Tibial artery (tissue), 4 donors: ENCODE measurements around the gene TMPRSS15.

ENCODE experiments used
- DNase-seq, 2 donors: peaks; one replicate each; pipeline ENCODE4 v3.0.0-alpha.2; 2019
- H3K27ac ChIP-seq, 2 donors: fragments of 200-600 bp; sonication (generic) in 1 of 2; 1 replicate in 1 of 2; 2 replicates in 1 of 2; pipeline ENCODE4 v1.5.1; 2018 to 2019; ENCODE audit warnings: mild to moderate bottlenecking in 1 of 2
- H3K27me3 ChIP-seq, 2 donors: fragments of 200-600 bp; sonication (generic) in 1 of 2; one replicate each; pipeline versions ENCODE4 v1.5.1 to v1.6.0; 2016 to 2019
- H3K36me3 ChIP-seq, 3 donors: fragments of 200-600 bp; sonication (generic) in 2 of 3; one replicate each; pipeline ENCODE4 v1.5.1; 2016 to 2019; ENCODE audit warnings: mild to moderate bottlenecking in 2 of 3
- H3K4me1 ChIP-seq, 4 donors: fragments of 200-600 bp; sonication (generic) in 2 of 4; 1 replicate in 3 of 4; 2 replicates in 1 of 4; pipeline ENCODE4 v1.5.1; 2016 to 2019
- H3K4me3 ChIP-seq, 2 donors: fragments of 200-600 bp; sonication (generic) in 1 of 2; 1 replicate in 1 of 2; 2 replicates in 1 of 2; pipeline ENCODE4 v1.5.1; 2018 to 2019; ENCODE audit warnings: mild to moderate bottlenecking in 2 of 2
- H3K9me3 ChIP-seq, 3 donors: fragments of 200-600 bp; sonication (generic) in 1 of 3; one replicate each; pipeline ENCODE4 v1.5.1; 2016 to 2019
- CTCF ChIP-seq, 2 experiments: fragments of 200-600 bp in 1 of 2; fragments of 450-650 bp in 1 of 2; IDR thresholded peaks; one replicate each; pipeline ENCODE4 v1.5.1; 2017 to 2019; ENCODE audit warnings: antibody characterized with exemption in 2 of 2, mild to moderate bottlenecking in 1 of 2, moderate library complexity in 1 of 2
- intact Hi-C: fragments of 100-400 bp; cut with DNase I; formaldehyde crosslinking; loops from one replicate; pipeline ENCODE4 v1.15.0; 2023; ENCODE audit warnings: low total_unique reads

The TMPRSS15 gene

DNA sequence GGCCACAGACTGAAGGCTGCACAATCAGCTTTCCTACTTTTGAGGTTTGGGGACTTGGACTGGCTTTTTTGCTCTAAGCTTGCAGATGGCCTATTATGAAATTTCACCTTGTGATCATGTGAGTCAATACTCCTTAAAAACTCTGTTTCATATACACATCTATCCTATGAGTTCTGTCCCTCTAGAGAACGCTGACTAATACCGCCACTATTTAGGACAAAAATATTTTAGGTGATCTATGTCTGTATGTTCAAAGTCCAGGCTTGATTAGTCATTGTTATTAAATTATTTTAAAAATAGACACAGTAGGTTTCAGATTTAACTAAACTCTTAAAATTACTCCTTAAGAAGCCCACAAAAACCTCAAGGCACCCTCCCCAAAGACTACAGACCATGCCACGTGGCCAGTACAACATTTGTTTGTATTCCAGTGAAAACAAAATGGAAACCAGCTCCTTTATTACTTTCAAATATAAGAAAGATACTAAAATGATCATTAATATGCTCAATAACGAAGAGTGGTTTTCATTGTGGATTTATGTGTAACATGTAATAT is 63.1 kb downstream of the TMPRSS15 start:
- intact Hi-C loops = no loop called here
- no peaks in the 10 kb centered on the region for H3K9me3 ChIP-seq
- H3K36me3 ChIP-seq = no peaks in the 10 kb centered on the region
- no peak for TF ChIP-seq CTCF (IDR thresholded peaks at IDR 0.05)
- H3K4me1 ChIP-seq = no peaks in the 10 kb centered on the region
- H3K27ac ChIP-seq = no peak overlapping the region
- DNase-seq = no peak
- H3K27me3 ChIP-seq = no peaks in the 10 kb centered on the region
- no peak overlapping the region for H3K4me3 ChIP-seq

GRCh38 chr21:18335651-18336236 is 67.8 kb downstream of the TMPRSS15 start:
- intact Hi-C loops = no loop called here
- no peak for DNase-seq
- Histone ChIP-seq H3K36me3 (no peaks in the 10 kb centered on the region), H3K27ac (no peak overlapping the region), H3K4me1 (no peaks in the 10 kb centered on the region), H3K9me3 (no peaks in the 10 kb centered on the region), H3K4me3 (no peak overlapping the region), H3K27me3 (no peaks in the 10 kb centered on the region)
- TF ChIP-seq CTCF (IDR thresholded peaks at IDR 0.05) = no peak

GRCh38 chr21:18334066-18334465 is 69.5 kb downstream of the TMPRSS15 start:
- no peaks in the 10 kb centered on the region for H3K36me3 ChIP-seq
- intact Hi-C loops = no loop called here
- no peak for DNase-seq
- no peaks in the 10 kb centered on the region for H3K27me3 ChIP-seq
- no peaks in the 10 kb centered on the region for H3K9me3 ChIP-seq
- H3K4me3 ChIP-seq = no peak overlapping the region
- H3K4me1 ChIP-seq = no peaks in the 10 kb centered on the region
- H3K27ac ChIP-seq = no peak overlapping the region
- TF ChIP-seq CTCF (IDR thresholded peaks at IDR 0.05) = no peak

- Histone ChIP-seq H3K4me3 (no peak overlapping the region), H3K4me1 (no peaks in the 10 kb centered on the region), H3K9me3 (no peaks in the 10 kb centered on the region), H3K27ac (no peak overlapping the region), H3K27me3 (no peaks in the 10 kb centered on the region), H3K36me3 (no peaks in the 10 kb centered on the region)
- TF ChIP-seq CTCF (IDR thresholded peaks at IDR 0.05) = no peak
- no peak for DNase-seq
- intact Hi-C loops = no loop called here
Observed at GRCh38 chr21:18318156-18318555, 85.4 kb downstream of the TMPRSS15 start.

DNA sequence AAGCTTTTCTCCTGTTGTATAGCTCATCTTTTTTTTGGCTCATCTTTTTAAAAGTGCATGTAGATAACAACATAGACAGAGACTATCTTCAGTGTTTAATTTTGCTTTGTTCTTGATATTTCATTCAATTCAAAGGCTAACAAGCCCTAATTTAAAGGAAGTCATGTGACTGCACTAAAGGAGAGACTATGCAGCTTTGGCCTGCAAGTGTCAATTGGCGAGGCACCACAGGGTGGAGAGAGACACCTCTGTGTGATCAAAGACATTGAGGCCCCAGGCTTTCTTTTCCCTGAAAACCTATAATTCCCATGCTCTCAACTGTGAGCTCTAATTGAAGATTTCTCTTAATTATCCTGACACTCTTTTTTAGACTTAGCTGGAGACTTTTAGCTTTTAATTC is 105.4 kb downstream of the TMPRSS15 start:
- Histone ChIP-seq H3K27ac (no peak overlapping the region), H3K4me3 (no peak overlapping the region), H3K27me3 (no peaks in the 10 kb centered on the region), H3K9me3 (no peaks in the 10 kb centered on the region), H3K36me3 (no peaks in the 10 kb centered on the region), H3K4me1 (no peaks in the 10 kb centered on the region)
- no peak for DNase-seq
- intact Hi-C loops = no loop called here
- TF ChIP-seq CTCF (IDR thresholded peaks at IDR 0.05) = no peak

DNA sequence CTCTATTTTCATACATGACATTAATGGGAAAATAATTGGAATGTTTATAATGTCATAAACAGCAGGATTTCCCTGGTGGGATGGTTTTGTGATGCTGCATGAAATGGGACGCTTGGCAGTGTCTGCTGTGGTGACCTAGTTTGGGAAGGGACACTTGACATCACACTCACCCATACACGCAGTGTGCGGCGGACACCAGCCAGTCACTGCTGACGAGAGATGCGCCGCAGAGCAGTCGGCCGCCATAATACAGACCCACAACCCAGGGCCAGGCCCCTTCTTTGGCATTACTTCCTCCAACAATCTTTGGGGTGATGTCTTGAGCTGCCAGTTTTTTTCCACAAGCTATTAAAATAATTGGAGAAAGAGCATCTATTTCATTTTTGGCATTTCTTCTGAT is 109.5 kb downstream of the TMPRSS15 start:
- intact Hi-C loops = no loop called here
- H3K36me3 ChIP-seq = no peaks in the 10 kb centered on the region
- DNase-seq = no peak

More for the DNA sequence above, 109.5 kb downstream of the TMPRSS15 start:
- Histone ChIP-seq H3K27me3 (no peaks in the 10 kb centered on the region), H3K4me1 (no peaks in the 10 kb centered on the region), H3K4me3 (no peak overlapping the region), H3K9me3 (no peaks in the 10 kb centered on the region), H3K27ac (no peak overlapping the region)
- no peak for TF ChIP-seq CTCF (IDR thresholded peaks at IDR 0.05)
